ENCODE measurements around the gene HK1.

Gene HK1

DNA sequence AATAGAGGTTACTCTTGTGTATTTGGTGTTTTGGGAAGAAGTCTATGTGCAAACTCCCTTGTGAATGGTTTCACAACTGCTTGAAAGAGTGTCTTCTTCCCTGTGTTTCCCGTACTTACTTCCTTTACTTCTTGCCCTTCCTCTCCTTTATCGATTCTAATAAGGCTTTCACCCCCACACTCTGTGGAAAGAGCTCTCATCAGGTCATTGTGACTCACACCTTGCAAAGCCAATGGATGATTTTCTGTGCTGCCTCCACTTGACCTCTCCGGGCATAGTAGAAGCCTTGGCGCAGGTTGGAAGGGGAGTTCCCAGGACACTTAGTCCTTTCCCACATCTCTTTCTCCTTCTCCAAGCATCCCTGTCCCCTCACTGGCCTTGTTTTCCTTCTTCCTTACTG, 166.7 kb downstream of the HK1 start:
- Histone ChIP-seq H4K20me1 (ENCODE audit: insufficient read depth, low read length) (no peaks in the 10 kb centered on the region), H3K27ac (ENCODE audit: low read length) (no peak overlapping the region), H3F3A (ENCODE audit: insufficient read depth, low read length) (no peaks in the 10 kb centered on the region), H3K79me2 (ENCODE audit: low read length) (no peaks in the 10 kb centered on the region), H3K4me3 (ENCODE audit: low read length) (no peak overlapping the region), H3K4me1 (ENCODE audit: low read length) (no peaks in the 10 kb centered on the region), H3K27me3 (replicated peaks; ENCODE audit: insufficient read depth, low read length) (no peaks in the 10 kb centered on the region), H3K9me3 (replicated peaks; ENCODE audit: insufficient read depth, low read length) (no peaks in the 10 kb centered on the region), H3K36me3 (replicated peaks; ENCODE audit: insufficient read depth, low read length) (no peaks in the 10 kb centered on the region), H3K9me2 (replicated peaks; ENCODE audit: insufficient read depth, low read length) (no peaks in the 10 kb centered on the region), H3K4me2 (ENCODE audit: low read depth, low read length) (no peak overlapping the region), H3K9ac (ENCODE audit: low read length) (no peak overlapping the region), H2AFZ (ENCODE audit: low read length) (no peak overlapping the region)
- TF ChIP-seq CTCF (IDR thresholded peaks at IDR 0.05; ENCODE audit: low read length) (no peak), EZH2phosphoT487 (IDR thresholded peaks at IDR 0.05; ENCODE audit: low read length) (no peak), EZH2 (optimal IDR thresholded peaks at IDR 0.05; ENCODE audit: low read depth, low read length) (no peak)
- DNase-seq: no peak

DNA sequence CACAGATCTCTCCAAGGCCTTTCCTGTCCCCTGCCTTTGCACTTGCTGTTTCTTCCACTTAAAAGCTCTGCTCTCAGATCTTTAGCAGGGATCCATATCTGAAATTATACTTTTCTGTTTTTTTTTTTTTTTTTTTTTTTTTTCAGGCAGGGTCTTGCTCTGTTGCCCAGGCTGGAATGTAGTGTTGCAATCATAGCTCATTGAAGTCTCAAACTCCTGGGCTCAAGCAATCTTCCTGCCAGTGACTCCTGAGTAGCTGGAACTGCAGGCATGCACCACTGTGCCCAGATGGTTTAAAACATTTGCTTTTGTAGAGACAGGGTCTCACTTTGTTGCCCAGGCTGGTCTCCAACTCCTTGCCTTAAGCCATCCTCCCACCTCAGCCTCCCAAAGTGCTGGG, 167.9 kb downstream of the HK1 start:
- no peak for DNase-seq
- TF ChIP-seq EZH2 (optimal IDR thresholded peaks at IDR 0.05; ENCODE audit: low read depth, low read length): no peak
- TF ChIP-seq EZH2phosphoT487 (IDR thresholded peaks at IDR 0.05; ENCODE audit: low read length): no peak
- TF ChIP-seq CTCF (IDR thresholded peaks at IDR 0.05; ENCODE audit: low read length): no peak
- Histone ChIP-seq H3K9ac (ENCODE audit: low read length) (no peak overlapping the region), H3K27ac (ENCODE audit: low read length) (no peak overlapping the region), H3K9me3 (replicated peaks; ENCODE audit: insufficient read depth, low read length) (no peaks in the 10 kb centered on the region), H4K20me1 (ENCODE audit: insufficient read depth, low read length) (no peaks in the 10 kb centered on the region), H3K4me2 (ENCODE audit: low read depth, low read length) (no peak overlapping the region), H2AFZ (ENCODE audit: low read length) (no peak overlapping the region), H3K27me3 (replicated peaks; ENCODE audit: insufficient read depth, low read length) (no peaks in the 10 kb centered on the region), H3K9me2 (replicated peaks; ENCODE audit: insufficient read depth, low read length) (no peaks in the 10 kb centered on the region), H3K36me3 (replicated peaks; ENCODE audit: insufficient read depth, low read length) (no peaks in the 10 kb centered on the region), H3F3A (ENCODE audit: insufficient read depth, low read length) (no peaks in the 10 kb centered on the region), H3K4me3 (ENCODE audit: low read length) (no peak overlapping the region), H3K4me1 (ENCODE audit: low read length) (no peaks in the 10 kb centered on the region), H3K79me2 (ENCODE audit: low read length) (no peaks in the 10 kb centered on the region)

DNA sequence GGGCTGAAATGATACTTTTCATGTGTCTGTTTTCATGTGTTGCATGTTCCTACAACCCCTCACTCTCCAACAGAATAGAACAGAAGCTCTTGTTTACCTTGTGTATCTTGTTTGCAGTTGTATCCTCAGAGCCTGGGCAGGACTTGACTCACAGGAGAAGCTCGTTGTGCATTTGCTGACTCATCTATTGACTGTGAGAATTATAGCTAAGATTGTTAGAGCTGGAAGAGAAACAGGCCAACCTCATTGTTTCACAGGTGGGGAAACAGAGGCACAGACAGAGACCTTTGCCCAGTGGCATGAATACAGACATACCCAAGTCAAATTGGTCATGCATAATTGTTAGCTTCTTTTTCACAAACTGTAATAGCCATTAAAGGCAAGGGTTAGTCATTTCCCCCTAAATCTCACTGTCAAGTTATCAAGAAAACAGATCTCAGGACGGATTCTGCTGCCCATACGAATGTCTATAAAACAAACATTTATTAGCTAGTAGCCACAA, 168.4 kb downstream of the HK1 start:
- Histone ChIP-seq H3K9ac (ENCODE audit: low read length) (no peak overlapping the region), H3F3A (ENCODE audit: insufficient read depth, low read length) (no peaks in the 10 kb centered on the region), H3K9me3 (replicated peaks; ENCODE audit: insufficient read depth, low read length) (no peaks in the 10 kb centered on the region), H2AFZ (ENCODE audit: low read length) (no peak overlapping the region), H3K27ac (ENCODE audit: low read length) (no peak overlapping the region), H4K20me1 (ENCODE audit: insufficient read depth, low read length) (no peaks in the 10 kb centered on the region), H3K79me2 (ENCODE audit: low read length) (no peaks in the 10 kb centered on the region), H3K27me3 (replicated peaks; ENCODE audit: insufficient read depth, low read length) (no peaks in the 10 kb centered on the region), H3K4me1 (ENCODE audit: low read length) (no peaks in the 10 kb centered on the region), H3K36me3 (replicated peaks; ENCODE audit: insufficient read depth, low read length) (no peaks in the 10 kb centered on the region), H3K4me3 (ENCODE audit: low read length) (no peak overlapping the region), H3K4me2 (ENCODE audit: low read depth, low read length) (no peak overlapping the region), H3K9me2 (replicated peaks; ENCODE audit: insufficient read depth, low read length) (no peaks in the 10 kb centered on the region)
- no peak for DNase-seq
- TF ChIP-seq CTCF (IDR thresholded peaks at IDR 0.05; ENCODE audit: low read length): no peak

Data from MM.1S (cell line).